ENCODE data around the gene MYO1C.
"Not testable (repeated sequence)": the region's sequence is repeated elsewhere in the genome, so short reads cannot be mapped to it uniquely, and the experiment has no call there.

DNA sequence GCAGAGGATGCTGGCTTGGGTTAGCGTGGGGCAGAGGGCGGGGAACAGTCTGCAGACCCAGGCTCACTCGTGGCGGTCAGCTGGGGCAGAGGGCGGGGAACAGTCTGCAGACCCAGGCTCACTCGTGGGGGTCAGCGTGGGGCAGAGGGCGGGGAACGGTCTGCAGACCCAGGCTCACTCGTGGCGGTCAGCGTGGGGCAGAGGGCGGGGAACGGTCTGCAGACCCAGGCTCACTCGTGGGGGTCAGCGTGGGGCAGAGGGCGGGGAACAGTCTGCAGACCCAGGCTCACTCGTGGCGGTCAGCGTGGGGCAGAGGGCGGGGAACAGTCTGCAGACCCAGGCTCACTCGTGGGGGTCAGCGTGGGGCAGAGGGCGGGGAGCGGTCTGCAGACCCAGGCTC lies 16.2 kb upstream of the MYO1C start:
- not testable (repeated sequence) for TF ChIP-seq CTCF (IDR thresholded peaks at IDR 0.05 in 8 of 11, conservative IDR thresholded peaks at IDR 0.05 in 3 of 11); POLR2AphosphoS5 (IDR thresholded peaks at IDR 0.05)

All from spleen (tissue), 7 donors.